GM04504 (cell line): ENCODE results near the gene RGPD8.

Experiments
- DNase-seq: peaks from one replicate; pipeline ENCODE4 v3.0.0-alpha.2; 2012; ENCODE audit warnings: low read depth

Gene RGPD8

GRCh38 chr2:112322919-112323318 lies 110.5 kb downstream of the RGPD8 start:
- no peak for DNase-seq

GRCh38 chr2:112321375-112322320 lies 111.8 kb downstream of the RGPD8 start:
- DNase-seq = no peak
